ENCODE measurements around the gene ITSN1.

The ITSN1 gene

GRCh38 chr21:33695813-33696212, 53.5 kb downstream of the ITSN1 start:
- no peak for TF ChIP-seq EZH2phosphoT487 (IDR thresholded peaks at IDR 0.05; ENCODE audit: borderline replicate concordance, low read length)
- TF ChIP-seq CTCF (IDR thresholded peaks at IDR 0.05; ENCODE audit: low read depth, low read length, poor library complexity, severe bottlenecking), result no peak
- Histone ChIP-seq H3K4me2 (ENCODE audit: low read length) (no peak overlapping the region), H3K36me3 (ENCODE audit: control insufficient read depth, low read length) (no peaks in the 10 kb centered on the region), H3K4me1 (ENCODE audit: control insufficient read depth, low read length) (peaks cover 3% of the 10 kb centered on the region; the same call in 1 of the 2 replicates), H3K4me3 (ENCODE audit: low read length) (no peak overlapping the region), H3K9me3 (ENCODE audit: control insufficient read depth, insufficient read depth, low read length) (no peaks in the 10 kb centered on the region), H3K9me2 (replicated peaks; ENCODE audit: control insufficient read depth, low read length) (no peaks in the 10 kb centered on the region), H4K20me1 (ENCODE audit: control insufficient read depth, insufficient read depth, low read depth, low read length) (no peaks in the 10 kb centered on the region), H3K27me3 (ENCODE audit: control insufficient read depth, low read length) (no peaks in the 10 kb centered on the region), H3K79me2 (ENCODE audit: control insufficient read depth, low read length) (no peaks in the 10 kb centered on the region), H3K27ac (ENCODE audit: low read depth, low read length) (no peak overlapping the region), H3F3A (ENCODE audit: control insufficient read depth, insufficient read depth) (no peaks in the 10 kb centered on the region)

DNA sequence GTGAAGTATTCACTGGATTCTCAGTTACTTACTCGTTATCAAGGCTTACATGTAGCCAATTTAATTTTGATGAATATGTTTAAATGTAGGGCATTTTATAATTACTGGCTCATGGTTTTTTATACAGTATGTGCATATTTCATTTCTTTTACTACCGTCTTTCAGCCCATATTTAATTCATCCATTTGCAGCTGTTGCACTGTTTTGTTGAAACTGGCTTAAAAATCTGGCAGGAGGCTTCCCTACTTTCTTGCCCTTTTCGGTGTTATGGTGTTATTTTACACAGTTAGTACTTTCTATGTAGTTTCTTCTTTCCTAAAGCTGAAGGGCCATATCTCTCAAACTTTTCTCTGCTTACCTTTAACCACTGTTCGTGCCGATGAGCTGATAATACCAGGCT, 54.2 kb downstream of the ITSN1 start:
- H3K9me3 ChIP-seq (ENCODE audit: control insufficient read depth, insufficient read depth, low read length), result no peaks in the 10 kb centered on the region
- H3K27me3 ChIP-seq (ENCODE audit: control insufficient read depth, low read length), result no peaks in the 10 kb centered on the region
- H4K20me1 ChIP-seq (ENCODE audit: control insufficient read depth, insufficient read depth, low read depth, low read length), result no peaks in the 10 kb centered on the region
- H3K9me2 ChIP-seq (replicated peaks; ENCODE audit: control insufficient read depth, low read length), result no peaks in the 10 kb centered on the region
- H3K36me3 ChIP-seq (ENCODE audit: control insufficient read depth, low read length), result no peaks in the 10 kb centered on the region
- no peak overlapping the region for H3K4me2 ChIP-seq (ENCODE audit: low read length)
- H3K4me1 ChIP-seq (ENCODE audit: control insufficient read depth, low read length), result no peaks in the 10 kb centered on the region
- H3K27ac ChIP-seq (ENCODE audit: low read depth, low read length), result no peak overlapping the region
- TF ChIP-seq CTCF (IDR thresholded peaks at IDR 0.05; ENCODE audit: low read depth, low read length, poor library complexity, severe bottlenecking), result no peak
- TF ChIP-seq EZH2phosphoT487 (IDR thresholded peaks at IDR 0.05; ENCODE audit: borderline replicate concordance, low read length), result no peak
- no peaks in the 10 kb centered on the region for H3F3A ChIP-seq (ENCODE audit: control insufficient read depth, insufficient read depth)
- H3K79me2 ChIP-seq (ENCODE audit: control insufficient read depth, low read length), result no peaks in the 10 kb centered on the region
- no peak overlapping the region for H3K4me3 ChIP-seq (ENCODE audit: low read length)

- no peaks in the 10 kb centered on the region for H3K27me3 ChIP-seq (ENCODE audit: control insufficient read depth, low read length)
- H3K79me2 ChIP-seq (ENCODE audit: control insufficient read depth, low read length), result no peaks in the 10 kb centered on the region
- no peak overlapping the region for H3K4me2 ChIP-seq (ENCODE audit: low read length)
- H3K27ac ChIP-seq (ENCODE audit: low read depth, low read length), result no peak overlapping the region
- TF ChIP-seq CTCF (IDR thresholded peaks at IDR 0.05; ENCODE audit: low read depth, low read length, poor library complexity, severe bottlenecking) (no peak), EZH2phosphoT487 (IDR thresholded peaks at IDR 0.05; ENCODE audit: borderline replicate concordance, low read length) (no peak)
- no peaks in the 10 kb centered on the region for H4K20me1 ChIP-seq (ENCODE audit: control insufficient read depth, insufficient read depth, low read depth, low read length)
- no peaks in the 10 kb centered on the region for H3K9me2 ChIP-seq (replicated peaks; ENCODE audit: control insufficient read depth, low read length)
- H3F3A ChIP-seq (ENCODE audit: control insufficient read depth, insufficient read depth), result no peaks in the 10 kb centered on the region
- H3K4me3 ChIP-seq (ENCODE audit: low read length), result no peak overlapping the region
- no peaks in the 10 kb centered on the region for H3K9me3 ChIP-seq (ENCODE audit: control insufficient read depth, insufficient read depth, low read length)
- no peaks in the 10 kb centered on the region for H3K4me1 ChIP-seq (ENCODE audit: control insufficient read depth, low read length)
- no peaks in the 10 kb centered on the region for H3K36me3 ChIP-seq (ENCODE audit: control insufficient read depth, low read length)
Observed at GRCh38 chr21:33698087-33698860, 56.0 kb downstream of the ITSN1 start.

All from DOHH2 (cell line).